HG03139 (cell line): ENCODE results near the gene TLX2.

ENCODE experiments used
- ATAC-seq: cut with Tn5 transposase; IDR thresholded peaks from one replicate; pipeline ENCODE4 v1.9.1; 2021; ENCODE audit not compliant: unreplicated experiment

The TLX2 gene

DNA sequence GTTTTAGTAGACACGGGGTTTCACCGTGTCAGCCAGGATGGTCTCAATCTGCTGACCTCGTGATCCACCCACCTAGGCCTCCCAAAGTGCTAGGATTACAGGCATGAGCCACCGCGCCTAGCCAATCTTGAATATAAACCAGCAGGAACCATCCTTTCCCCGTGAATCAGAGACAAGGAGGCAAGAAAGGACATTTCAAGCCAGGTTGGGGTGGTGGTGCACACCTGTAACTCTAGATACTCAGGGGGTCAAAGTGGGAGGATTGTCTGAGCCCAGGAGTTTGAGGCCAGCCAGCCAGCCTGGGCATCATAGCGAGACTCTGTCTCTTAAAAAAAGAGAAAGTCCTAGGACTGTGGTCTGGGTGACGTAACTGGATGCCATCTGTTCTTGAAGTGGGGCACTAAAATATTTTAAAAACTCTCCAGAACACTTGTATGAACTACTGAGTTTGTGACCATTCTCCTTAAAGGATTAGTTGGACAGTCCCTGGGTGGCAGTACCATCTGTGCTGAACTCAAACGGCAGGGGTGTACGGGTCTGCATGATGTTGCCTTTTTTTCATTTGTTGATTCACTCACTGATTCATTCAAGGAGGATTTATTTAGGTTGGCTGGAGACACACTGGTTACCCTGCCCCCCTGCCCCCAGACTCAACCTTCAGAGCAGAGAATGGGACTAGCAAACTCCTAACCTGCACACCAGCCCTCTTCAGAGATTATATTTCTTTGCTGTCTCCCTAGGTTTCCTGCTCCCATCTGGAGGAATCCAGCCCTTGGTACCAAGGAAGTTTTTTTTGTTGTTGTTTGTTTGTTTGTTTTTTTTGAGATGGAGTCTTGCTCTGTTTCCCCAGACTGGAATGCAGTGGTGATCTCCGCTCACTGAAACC is 2.9 kb upstream of the TLX2 start:
- ATAC-seq: no peak

- ATAC-seq: no peak
Measured at GRCh38 chr2:74512744-74513604, 1.3 kb upstream of the TLX2 start.

DNA sequence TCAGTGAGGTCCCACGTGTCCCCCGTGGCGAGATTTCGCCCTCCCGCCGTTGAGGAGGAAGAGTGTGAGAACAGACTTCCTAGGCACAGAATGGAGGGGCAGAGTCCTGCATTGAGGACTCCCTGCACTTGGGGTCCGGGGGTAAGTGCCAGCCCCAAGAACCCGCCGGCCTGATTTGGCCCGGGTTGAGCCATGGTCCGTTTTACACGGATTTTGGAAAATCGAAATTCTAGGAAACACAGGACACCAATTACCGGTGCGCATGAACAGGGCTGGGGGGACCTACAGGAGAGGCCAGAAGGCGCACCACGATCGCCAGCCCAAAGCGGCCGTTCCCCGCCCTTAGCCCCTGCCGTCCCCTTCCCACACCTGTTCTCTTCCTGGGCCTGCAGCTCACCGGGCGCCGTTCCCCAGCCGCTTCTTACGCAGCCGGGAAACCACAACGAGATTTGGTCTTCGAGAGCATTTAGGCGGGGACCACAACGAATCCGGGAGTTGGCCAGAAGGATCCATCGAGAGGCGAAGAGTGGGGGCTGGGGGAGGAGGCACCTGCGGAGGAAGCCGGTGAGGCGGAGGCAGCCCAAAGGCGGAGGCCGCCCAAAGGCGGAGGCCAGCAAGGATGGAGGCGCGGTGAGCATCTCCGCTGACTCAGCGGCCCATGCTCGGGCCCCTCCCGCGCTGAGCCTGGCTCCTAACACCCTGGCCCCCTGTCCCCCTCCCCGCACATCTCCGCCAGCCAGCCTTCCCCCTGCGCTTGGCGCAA is 464 bp upstream of the TLX2 start:
- ATAC-seq: no peak

- ATAC-seq: peak; percentile 29
Measured at GRCh38 chr2:74515271-74515980, 1.2 kb downstream of the TLX2 start.

DNA sequence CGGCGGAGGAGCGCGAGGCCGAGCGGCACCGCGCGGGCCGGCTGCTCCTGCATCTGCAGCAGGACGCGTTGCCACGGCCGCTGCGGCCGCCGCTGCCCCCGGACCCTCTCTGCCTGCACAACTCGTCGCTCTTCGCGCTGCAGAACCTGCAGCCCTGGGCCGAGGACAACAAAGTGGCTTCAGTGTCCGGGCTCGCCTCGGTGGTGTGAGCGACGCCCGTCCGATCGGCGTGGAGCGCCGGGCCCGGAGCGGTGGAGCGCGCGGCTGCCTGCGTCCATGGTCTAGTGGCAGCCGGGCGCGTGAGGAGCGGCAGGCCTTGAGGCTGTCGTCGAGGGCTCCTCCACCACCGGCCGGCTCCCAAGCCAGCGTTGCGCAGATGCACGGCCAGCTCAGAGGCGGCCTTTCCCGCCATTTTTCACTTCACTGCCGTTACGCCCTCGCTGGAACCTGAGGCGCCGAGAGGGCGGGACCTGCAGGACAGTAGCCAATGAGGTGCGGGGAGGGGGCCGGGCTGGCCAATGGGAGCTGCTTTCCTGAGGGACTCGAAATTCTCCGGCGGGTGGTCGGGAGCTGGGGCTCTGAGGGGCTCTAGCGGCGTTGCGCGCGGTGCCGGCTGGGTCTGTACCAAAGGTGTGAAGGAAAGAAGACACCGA is 1.9 kb downstream of the TLX2 start:
- peak; percentile 63 for ATAC-seq

DNA sequence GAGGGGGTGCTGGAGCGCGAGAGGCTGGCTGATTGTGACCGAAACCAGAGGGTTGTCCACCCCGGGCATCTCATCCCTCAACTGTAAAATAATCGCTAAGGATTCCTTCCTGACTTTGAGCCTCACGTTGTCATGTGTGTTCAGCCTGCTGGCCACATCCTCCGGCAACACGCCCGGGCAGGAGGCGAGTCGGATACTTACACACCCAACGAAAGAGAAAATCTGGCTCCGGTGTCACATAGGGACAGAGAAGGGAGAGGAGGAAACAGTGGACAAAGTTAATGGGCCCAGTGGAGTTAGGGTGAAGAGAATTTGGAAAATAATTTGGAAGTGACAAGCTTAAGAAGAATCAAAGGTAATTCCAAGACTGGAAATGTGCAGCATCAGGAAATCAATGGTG is 2.4 kb downstream of the TLX2 start:
- ATAC-seq: no peak

DNA sequence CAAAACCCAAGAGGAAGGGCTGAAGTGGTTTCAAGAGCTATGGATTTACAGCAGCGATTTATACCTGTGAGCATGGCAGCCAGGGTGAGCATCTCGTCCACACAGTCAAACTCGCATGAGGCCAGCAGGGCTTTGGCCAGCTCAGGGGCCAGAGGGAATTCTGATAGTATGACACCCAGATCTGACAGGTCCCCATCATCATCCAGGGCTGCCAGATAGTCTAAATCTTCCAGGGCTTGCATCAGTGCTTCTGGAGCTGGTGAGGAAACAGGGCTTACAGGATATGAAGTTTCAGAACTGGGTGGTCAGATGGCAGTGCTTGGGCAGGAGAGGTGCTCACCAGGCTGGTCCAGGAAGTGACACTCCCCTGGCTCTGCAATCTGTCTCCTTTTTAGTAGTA is 8.3 kb downstream of the TLX2 start:
- ATAC-seq: no peak

DNA sequence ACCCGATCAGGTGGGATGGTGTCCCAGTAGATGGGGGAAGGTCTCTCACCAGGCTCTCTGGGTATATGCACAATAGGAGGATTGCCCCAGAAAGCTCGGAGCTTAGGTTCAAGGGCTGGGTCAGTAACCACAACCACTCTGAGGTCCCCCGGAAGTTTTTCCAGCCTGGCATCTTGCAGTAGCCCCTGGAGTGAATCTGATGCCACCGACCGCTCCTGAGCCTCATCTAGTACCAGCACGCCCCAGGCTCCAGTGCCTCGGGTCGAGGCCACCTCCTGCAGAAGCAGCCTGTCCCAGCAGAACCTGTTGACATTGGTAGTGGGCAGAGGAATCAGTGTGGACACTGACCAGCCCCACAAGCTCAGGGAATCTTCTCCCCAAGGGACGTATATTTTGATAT is 9.8 kb downstream of the TLX2 start:
- no peak for ATAC-seq

DNA sequence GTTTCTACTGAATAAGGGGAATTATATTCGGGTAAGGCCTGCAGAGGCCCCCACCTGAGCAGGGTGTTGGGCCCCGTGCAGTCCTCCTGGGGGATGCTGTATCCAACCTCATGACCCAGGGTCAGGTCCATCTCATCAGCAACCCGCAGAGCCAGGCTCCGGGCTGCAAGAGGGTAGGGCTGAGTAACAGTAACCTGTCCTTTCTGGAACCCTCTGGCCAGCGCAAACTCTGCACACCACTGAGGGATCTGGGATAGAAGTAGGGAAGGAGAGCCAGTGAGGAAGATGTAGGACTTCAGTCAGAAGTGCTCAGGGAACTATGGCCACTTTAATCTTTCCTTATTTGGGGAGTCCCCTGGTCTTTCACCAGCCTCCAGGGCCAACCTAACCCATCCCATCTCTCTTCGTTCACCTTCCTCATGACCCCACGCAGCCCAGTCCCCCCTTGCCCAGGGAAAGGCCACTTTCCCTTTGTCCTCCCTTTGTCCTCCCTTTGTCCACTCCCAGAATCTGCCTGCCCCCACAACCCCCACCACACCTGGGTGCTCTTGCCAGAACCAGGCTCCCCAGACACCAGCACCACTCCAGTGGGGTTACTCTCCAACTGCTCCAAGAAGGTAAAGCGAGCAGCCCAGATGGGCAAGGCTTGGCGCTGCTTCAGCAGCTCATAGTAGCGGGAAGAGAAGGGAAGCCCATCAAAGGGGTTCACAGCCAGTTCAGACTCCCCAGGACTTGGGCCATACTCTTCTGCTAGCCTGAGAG is 10.9 kb downstream of the TLX2 start:
- ATAC-seq: no peak

- ATAC-seq: no peak
Measured at GRCh38 chr2:74525717-74526648, 11.7 kb downstream of the TLX2 start, which contains the start of gene DQX1. TSS of gene DQX1 (minus strand) at chr2:74526231. CDS start at chr2:74525729, 502 bp downstream.

- ATAC-seq: no peak
Measured at GRCh38 chr2:74526649-74527230, 12.5 kb downstream of the TLX2 start.

- ATAC-seq: no peak
Measured at GRCh38 chr2:74527741-74528140, 13.5 kb downstream of the TLX2 start.

DNA sequence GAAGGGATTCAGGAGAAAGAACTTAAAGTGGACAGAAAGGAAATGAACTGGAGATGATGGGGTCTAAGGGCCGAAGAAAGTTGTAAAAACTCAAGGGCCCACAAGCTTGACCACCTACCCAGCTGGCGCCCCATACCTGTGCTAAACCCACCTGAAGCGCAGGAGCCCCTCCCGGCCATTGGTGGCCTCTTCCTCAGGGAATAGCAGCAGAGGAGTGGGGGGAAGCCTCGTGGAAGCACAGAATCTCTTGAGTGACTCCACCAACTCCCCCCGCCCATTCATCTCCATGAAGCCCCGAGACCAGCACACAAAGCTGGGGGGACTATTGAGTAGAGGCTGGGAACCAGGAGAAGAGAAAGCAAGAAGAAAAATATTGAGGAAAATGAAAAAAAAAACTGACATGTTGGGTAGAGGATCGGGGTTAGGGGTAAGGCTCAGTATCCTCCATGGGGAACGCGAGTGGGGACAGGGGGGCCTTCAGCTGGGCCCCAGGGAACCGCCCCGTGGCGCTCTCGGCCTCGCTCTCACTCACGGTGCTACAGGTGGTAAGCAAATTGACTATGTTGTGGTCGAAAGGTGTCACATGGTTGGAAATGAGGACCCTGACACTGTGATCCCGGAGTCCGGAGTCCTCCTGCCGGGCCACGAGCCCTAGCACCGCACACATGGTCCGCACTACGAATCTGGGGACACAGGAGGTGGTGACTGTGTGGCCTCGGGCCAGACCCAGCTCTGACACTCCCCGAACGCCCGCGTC is 14.5 kb downstream of the TLX2 start:
- peak; percentile 12 for ATAC-seq

GRCh38 chr2:74529357-74530238 is 15.3 kb downstream of the TLX2 start, which contains the start of the genes AUP1 and HTRA2:
TSS of gene AUP1 (minus strand) at chr2:74529706. CDS start at chr2:74529629, 77 bp downstream.
TSS of gene HTRA2 (plus strand) at chr2:74529933. CDS start at chr2:74530007, 74 bp downstream.
- peak; percentile 71 for ATAC-seq

- ATAC-seq: peak; percentile 26
Measured at GRCh38 chr2:74530239-74531187, 16.3 kb downstream of the TLX2 start.
